ENCODE measurements around the gene SHANK2. TPM values are rescaled to one million over a fixed set of nuclear protein-coding genes. Genes with fewer than 3 reads are reported as not detected.

The SHANK2 gene
- total RNA-seq, 1 donor from 2014 or later = 0.03 TPM

GRCh38 chr11:71232364-71232763 is 20.0 kb downstream of the SHANK2 start:
- H3K36me3 Mint-ChIP-seq (ENCODE audit: unreplicated experiment) = no peaks in the 10 kb centered on the region

GRCh38 chr11:71228961-71229360 is 23.4 kb downstream of the SHANK2 start:
- Mint-ChIP-seq H3K9me3 (ENCODE audit: unreplicated experiment) (peaks cover 30% of the 10 kb centered on the region), H3K27me3 (ENCODE audit: unreplicated experiment) (peaks cover 18% of the 10 kb centered on the region)
- no peak for TF ChIP-seq CTCF (IDR thresholded peaks at IDR 0.05)

More at GRCh38 chr11:71232364-71232763, 20.0 kb downstream of the SHANK2 start:
- Mint-ChIP-seq H3K4me3 (ENCODE audit: unreplicated experiment) (no peak overlapping the region), H3K4me1 (ENCODE audit: unreplicated experiment) (no peaks in the 10 kb centered on the region), H3K27me3 (ENCODE audit: unreplicated experiment) (peaks cover 22% of the 10 kb centered on the region), H3K9me3 (ENCODE audit: unreplicated experiment) (peaks cover 13% of the 10 kb centered on the region), H3K27ac (ENCODE audit: unreplicated experiment) (no peak overlapping the region)
- no peak for DNase-seq (ENCODE audit: extremely low spot score, unreplicated experiment)
- TF ChIP-seq CTCF (IDR thresholded peaks at IDR 0.05) = no peak

GRCh38 chr11:71227058-71227659 is 25.2 kb downstream of the SHANK2 start:
- Mint-ChIP-seq H3K4me3 (ENCODE audit: unreplicated experiment) (no peak overlapping the region), H3K9me3 (ENCODE audit: unreplicated experiment) (peaks cover 30% of the 10 kb centered on the region), H3K36me3 (ENCODE audit: unreplicated experiment) (peaks cover 1% of the 10 kb centered on the region), H3K4me1 (ENCODE audit: unreplicated experiment) (no peaks in the 10 kb centered on the region), H3K27me3 (ENCODE audit: unreplicated experiment) (peaks cover 16% of the 10 kb centered on the region), H3K27ac (ENCODE audit: unreplicated experiment) (no peak overlapping the region)
- TF ChIP-seq CTCF (IDR thresholded peaks at IDR 0.05) = no peak
- no peak for DNase-seq (ENCODE audit: extremely low spot score, unreplicated experiment)

More at GRCh38 chr11:71228961-71229360, 23.4 kb downstream of the SHANK2 start:
- Mint-ChIP-seq H3K4me1 (ENCODE audit: unreplicated experiment) (no peaks in the 10 kb centered on the region), H3K36me3 (ENCODE audit: unreplicated experiment) (peaks cover 1% of the 10 kb centered on the region), H3K27ac (ENCODE audit: unreplicated experiment) (no peak overlapping the region), H3K4me3 (ENCODE audit: unreplicated experiment) (no peak overlapping the region)
- DNase-seq (ENCODE audit: extremely low spot score, unreplicated experiment) = no peak

- H3K36me3 Mint-ChIP-seq (ENCODE audit: unreplicated experiment) = peaks cover 1% of the 10 kb centered on the region
- H3K9me3 Mint-ChIP-seq (ENCODE audit: unreplicated experiment) = peaks cover 29% of the 10 kb centered on the region
- H3K27me3 Mint-ChIP-seq (ENCODE audit: unreplicated experiment) = peaks cover 5% of the 10 kb centered on the region
- TF ChIP-seq CTCF (IDR thresholded peaks at IDR 0.05) = no peak
- no peak for DNase-seq (ENCODE audit: extremely low spot score, unreplicated experiment)
- no peaks in the 10 kb centered on the region for H3K4me1 Mint-ChIP-seq (ENCODE audit: unreplicated experiment)
- H3K4me3 Mint-ChIP-seq (ENCODE audit: unreplicated experiment) = no peak overlapping the region
- H3K27ac Mint-ChIP-seq (ENCODE audit: unreplicated experiment) = no peak overlapping the region
These were observed 28.4 kb downstream of the SHANK2 start for GRCh38 chr11:71223671-71224660.

- H3K27ac Mint-ChIP-seq (ENCODE audit: unreplicated experiment) = no peak overlapping the region
- no peak for TF ChIP-seq CTCF (IDR thresholded peaks at IDR 0.05)
- no peaks in the 10 kb centered on the region for H3K4me1 Mint-ChIP-seq (ENCODE audit: unreplicated experiment)
- H3K4me3 Mint-ChIP-seq (ENCODE audit: unreplicated experiment) = no peak overlapping the region
- peaks cover 1% of the 10 kb centered on the region for H3K36me3 Mint-ChIP-seq (ENCODE audit: unreplicated experiment)
- peaks cover 24% of the 10 kb centered on the region for H3K9me3 Mint-ChIP-seq (ENCODE audit: unreplicated experiment)
- no peak for DNase-seq (ENCODE audit: extremely low spot score, unreplicated experiment)
- peaks cover 4% of the 10 kb centered on the region for H3K27me3 Mint-ChIP-seq (ENCODE audit: unreplicated experiment)
These were observed 29.3 kb downstream of the SHANK2 start for GRCh38 chr11:71223081-71223405.
